CD4-positive, alpha-beta T cell treated with Interferon gamma for 1 hour (primary cell): ENCODE data around the gene YY1AP1.
"Not testable (repeated sequence)": the region's sequence is repeated elsewhere in the genome, so short reads cannot be mapped to it uniquely, and the experiment has no call there.

ENCODE experiments used
- DNase-seq: peaks from one replicate; pipeline ENCODE4 v3.0.0-alpha.2; 2020

YY1AP1 gene

DNA sequence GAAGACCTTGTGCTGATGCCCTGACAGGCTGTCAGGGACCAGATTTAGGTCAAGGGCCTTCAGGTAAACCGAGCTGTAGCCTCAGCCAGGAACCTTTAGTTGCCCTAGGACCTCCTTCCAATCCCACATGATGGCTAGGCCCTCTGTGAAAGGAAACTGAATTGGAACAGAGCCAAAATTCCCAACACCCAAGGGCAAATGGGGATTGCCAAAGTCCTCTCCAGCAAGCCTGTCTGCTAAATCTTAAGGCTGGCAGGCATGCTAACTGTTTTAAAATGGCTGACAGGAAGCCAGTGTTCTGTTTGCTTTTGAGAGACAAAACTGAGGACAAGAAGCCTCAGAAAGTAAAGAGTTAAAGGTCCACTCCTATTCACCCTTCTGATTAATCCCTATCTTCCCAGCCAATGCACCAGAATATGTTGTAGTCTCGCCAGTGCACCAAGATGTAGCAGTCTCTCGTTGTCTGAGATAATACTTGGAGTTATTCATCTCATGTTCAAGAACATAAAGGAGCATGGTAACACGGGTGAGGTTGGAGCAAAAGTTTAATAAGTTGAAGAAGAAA lies 43.5 kb downstream of the YY1AP1 start:
- no peak for DNase-seq

- DNase-seq, result no peak
Measured at GRCh38 chr1:155643230-155643629, 45.3 kb downstream of the YY1AP1 start.

GRCh38 chr1:155642559-155643180 lies 45.9 kb downstream of the YY1AP1 start:
- DNase-seq, result not testable (repeated sequence)

GRCh38 chr1:155640367-155640766 lies 48.2 kb downstream of the YY1AP1 start:
- DNase-seq, result no peak

- no peak for DNase-seq
Measured at GRCh38 chr1:155636397-155637153, 52.0 kb downstream of the YY1AP1 start.

DNA sequence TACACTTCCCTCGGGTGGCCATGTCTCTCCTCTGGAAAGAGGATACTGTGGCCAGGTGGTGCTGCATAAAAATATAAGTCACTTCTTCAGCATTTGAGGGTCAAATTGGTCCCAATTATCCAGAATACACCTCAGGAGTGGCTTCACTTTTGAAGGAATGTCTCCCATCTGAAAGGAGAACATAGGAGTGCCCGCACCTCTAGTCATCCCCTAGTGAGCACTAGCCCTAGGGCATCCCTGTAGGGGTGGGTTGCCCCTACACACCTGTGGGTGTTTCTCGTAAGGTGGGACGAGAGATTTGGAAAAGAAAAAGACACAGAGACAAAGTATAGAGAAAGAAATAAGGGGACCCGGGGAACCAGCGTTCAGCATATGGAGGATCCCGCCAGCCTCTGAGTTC lies 62.1 kb downstream of the YY1AP1 start:
- not testable (repeated sequence) for DNase-seq

DNA sequence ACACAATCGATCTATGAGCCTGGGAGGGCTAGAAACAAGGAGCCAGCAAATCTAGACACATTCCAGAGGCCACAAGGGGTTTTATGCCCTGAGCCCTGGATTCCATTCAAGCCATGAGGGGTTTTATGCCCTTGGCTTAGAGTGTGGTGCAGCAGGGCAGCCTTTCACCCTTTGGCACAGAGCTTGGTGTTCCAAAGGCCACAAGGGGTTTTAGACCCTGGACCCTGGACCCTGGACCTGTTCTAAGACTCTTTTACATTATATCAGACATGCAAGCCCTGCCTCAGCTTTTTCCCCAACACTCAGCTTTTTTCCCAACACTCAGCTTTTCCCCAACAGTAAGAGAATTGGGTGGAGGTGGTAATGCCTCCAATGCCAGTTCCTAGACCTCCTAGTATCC lies 65.2 kb downstream of the YY1AP1 start:
- DNase-seq, result no peak

DNA sequence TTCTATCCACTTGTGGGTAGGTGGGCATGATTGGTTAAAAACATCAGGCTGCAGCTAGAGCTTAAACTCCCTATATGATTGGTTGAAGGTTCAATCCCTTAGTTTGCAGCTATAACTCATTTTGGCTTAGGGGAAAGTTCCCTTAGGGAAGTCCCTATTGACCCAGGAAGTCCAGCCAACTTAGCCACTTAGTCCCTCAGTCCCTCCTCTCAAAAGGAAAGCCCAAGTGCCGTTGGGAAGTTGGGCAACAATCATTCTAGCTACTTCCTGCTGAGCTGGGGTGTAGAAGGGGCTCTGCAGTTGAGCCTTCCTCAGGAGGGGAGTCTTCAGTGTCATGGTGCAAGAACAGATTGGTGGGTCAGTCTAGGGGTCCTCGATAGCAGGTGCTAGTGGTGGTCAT lies 66.4 kb downstream of the YY1AP1 start:
- no peak for DNase-seq

- DNase-seq, result not testable (repeated sequence)
Measured at GRCh38 chr1:155613226-155613625, 75.3 kb downstream of the YY1AP1 start.

- DNase-seq, result not testable (repeated sequence)
Measured at GRCh38 chr1:155610257-155610647, 78.3 kb downstream of the YY1AP1 start.

GRCh38 chr1:155609515-155610256 lies 78.9 kb downstream of the YY1AP1 start, which contains the start of gene MSTO1:
Gene MSTO1, plus strand, starts transcription at chr1:155610218. Its CDS starts 31 bp downstream, at chr1:155610249.
- peak; percentile 93 for DNase-seq
